Psoas muscle (tissue), 8 donors: Measurements from ENCODE around the gene GFRA1. TPM values are rescaled to one million over a fixed set of nuclear protein-coding genes. Genes with fewer than 3 reads are reported as not detected.

Experiments used
- ATAC-seq, 4 donors: fragments of 200-7000 bp; cut with Tn5 transposase; one replicate each; pipeline ENCODE4 v1.9.1; 2020; ENCODE audit warnings: moderate library complexity in 3 of 4, mild to moderate bottlenecking in 2 of 4
- DNase-seq, 2 donors: peaks; one replicate each; pipeline ENCODE4 v3.0.0-alpha.2; 2020
- H3K27ac ChIP-seq: fragments of 200-600 bp; one replicate; pipeline ENCODE4 v1.8.0; 2022
- H3K27me3 ChIP-seq, 3 donors: fragments of 200-600 bp in 1 of 3; one replicate each; pipeline versions ENCODE4 v1.6.1 to v1.8.0; 2013 to 2022; ENCODE audit warnings: low read length in 2 of 3, mild to moderate bottlenecking in 2 of 3, moderate library complexity in 1 of 3; ENCODE audit not compliant: insufficient read depth in 3 of 3
- H3K36me3 ChIP-seq, 2 donors: fragments of 200-600 bp in 1 of 2; one replicate each; pipeline versions ENCODE4 v1.6.1 to v1.8.0; 2013 to 2022; ENCODE audit warnings: low read depth in 1 of 2, mild to moderate bottlenecking in 1 of 2, moderate library complexity in 1 of 2; ENCODE audit not compliant: insufficient read depth in 1 of 2
- H3K4me1 ChIP-seq: fragments of 200-600 bp; one replicate; pipeline ENCODE4 v1.8.0; 2022
- H3K4me3 ChIP-seq: fragments of 200-600 bp; one replicate; pipeline ENCODE4 v1.8.0; 2022; ENCODE audit warnings: mild to moderate bottlenecking
- H3K9me3 ChIP-seq: fragments of 200-600 bp; one replicate; pipeline ENCODE4 v1.8.0; 2022
- CTCF ChIP-seq: fragments of 200-600 bp; IDR thresholded peaks from one replicate; pipeline ENCODE4 v1.8.0; 2022; ENCODE audit warnings: antibody characterized with exemption
- WGBS, 3 donors: extraction: QIAGEN DNeasy Blood & Tissue Kit; methylation state at CpG; one replicate each; pipeline versions ENCODE4 v1.1.6 to v1.1.7; 2013; 5-methylcytosine and 5-hydroxymethylcytosine counted together
- intact Hi-C, 2 donors: fragments of 100-400 bp; cut with DNase I; formaldehyde crosslinking; loops; one replicate each; pipeline versions ENCODE4 v1.11.0 to v1.14.2; 2022
- polyA plus RNA-seq, 3 donors: library from polyadenylated mRNA; stranded (reverse); fragments of 200-250 nt; gene quantifications; one replicate each; pipeline ENCODE4 v1.2.3, GENCODE V29; 2013
- total RNA-seq, 4 donors: library from RNA; stranded (reverse); fragmentation: NEBNext Ultra II Directional in 2 of 4; extraction: Animal tissue kit (Norgen Biotek cat#: 25700) in 2 of 4; gene quantifications; one replicate each; pipeline versions ENCODE4 v1.2.1 to v1.2.4, GENCODE V29; 2021 to 2023
- donor health status: healthy with polysubstance abuse.
- donor health status: DM: no; HTN: no; CAD: no; lungs with moderate emphysema.
- donor health status: Bipolar disorder and iron deficiency.
- donor health status: healthy.
- donor health status: DM: yes; HTN: yes; CAD: no.
- donor health status: DM: no; HTN: no; CAD: no.
- donor health status: DM: no; HTN: no; CAD: no.
- donor health status: DM: yes; HTN: yes; CAD: no.

Gene GFRA1
- total and polyA plus RNA-seq, 7 donors: 4.6 to 12.1 (median 7.1) TPM

GRCh38 chr10:116045366-116046356 lies 227.3 kb downstream of the GFRA1 start:
- no peaks in the 10 kb centered on the region for H3K36me3 ChIP-seq
- intact Hi-C loops: no loop called here
- peaks cover 8% of the 10 kb centered on the region for H3K4me1 ChIP-seq
- no peak overlapping the region for H3K27ac ChIP-seq
- TF ChIP-seq CTCF: no peak
- H3K4me3 ChIP-seq: no peak overlapping the region
- peak in 1 of 4 donors; percentile 39 for ATAC-seq
- 33 to 59% (median 42%) methylated on average over 13 of the region's 13 CpGs for WGBS, 3 donors
- DNase-seq: no peak
- no peaks in the 10 kb centered on the region for H3K27me3 ChIP-seq
- H3K9me3 ChIP-seq: no peaks in the 10 kb centered on the region

- intact Hi-C loops: no loop called here
- TF ChIP-seq CTCF: no peak
- H3K27me3 ChIP-seq: no peaks in the 10 kb centered on the region
- WGBS, 3 donors: 22 to 31% (median 24%) methylated on average over 3 of the region's 3 CpGs
- H3K9me3 ChIP-seq: no peaks in the 10 kb centered on the region
- H3K4me1 ChIP-seq: peaks cover 8% of the 10 kb centered on the region
- H3K4me3 ChIP-seq: no peak overlapping the region
- DNase-seq (peak; percentile 60 to 81), ATAC-seq (peak in 3 of 4 donors; percentile 76 to 87 (median 86))
- H3K36me3 ChIP-seq: no peaks in the 10 kb centered on the region
- H3K27ac ChIP-seq: no peak overlapping the region
These were observed 228.2 kb downstream of the GFRA1 start for GRCh38 chr10:116044801-116045248.

GRCh38 chr10:116043861-116044260 lies 229.1 kb downstream of the GFRA1 start:
- intact Hi-C loops: no loop called here
- Histone ChIP-seq H3K4me1 (peaks cover 8% of the 10 kb centered on the region), H3K4me3 (no peak overlapping the region), H3K27me3 (no peaks in the 10 kb centered on the region), H3K9me3 (no peaks in the 10 kb centered on the region), H3K27ac (no peak overlapping the region), H3K36me3 (no peaks in the 10 kb centered on the region)
- DNase-seq (no peak), ATAC-seq (no peak)
- TF ChIP-seq CTCF: no peak
- 74 to 86% (median 80%) methylated on average over 8 of the region's 8 CpGs for WGBS, 3 donors

- no peaks in the 10 kb centered on the region for H3K36me3 ChIP-seq
- WGBS, 3 donors: 90 to 93% (median 93%) methylated on average over 3 of the region's 3 CpGs
- H3K9me3 ChIP-seq: no peaks in the 10 kb centered on the region
- H3K4me3 ChIP-seq: no peak overlapping the region
- no peak for ATAC-seq
- TF ChIP-seq CTCF: no peak
- no peaks in the 10 kb centered on the region for H3K27me3 ChIP-seq
- intact Hi-C loops: no loop called here
- H3K4me1 ChIP-seq: peaks cover 8% of the 10 kb centered on the region
- H3K27ac ChIP-seq: no peak overlapping the region
- DNase-seq: no peak
These were observed 229.7 kb downstream of the GFRA1 start for GRCh38 chr10:116043304-116043703.
